Ovary (tissue), 3 donors: ENCODE results near the gene TBC1D1.

Experiments used
- CTCF ChIP-seq, 3 donors: fragments of 450-650 bp in 2 of 3; fragments of 200-600 bp in 1 of 3; IDR thresholded peaks; one replicate each; pipeline versions ENCODE4 v1.5.1 to v1.8.0; 2016 to 2022; ENCODE audit warnings: antibody characterized with exemption in 3 of 3, mild to moderate bottlenecking in 1 of 3
- POLR2A ChIP-seq: fragments of 450-650 bp; IDR thresholded peaks from one replicate; pipeline ENCODE4 v1.6.1; 2017; ENCODE audit warnings: antibody characterized with exemption, mild to moderate bottlenecking, moderate library complexity
- donor health status: DM: no; HTN: no; CAD: no.

- no peak for TF ChIP-seq CTCF (IDR thresholded peaks at IDR 0.05)
- TF ChIP-seq POLR2A, result no peak
Measured at GRCh38 chr4:38115601-38116000, 224.7 kb downstream of the TBC1D1 start.
